IMR-90 (cell line): Measurements from ENCODE around the gene RBBP4. TPM values are rescaled to one million over a fixed set of nuclear protein-coding genes. Genes with fewer than 3 reads are reported as not detected.

ENCODE experiments used
- ATAC-seq: fragments of 200-7000 bp; cut with Tn5 transposase; 2 replicates; pipeline ENCODE4 v1.9.1; 2020; ENCODE audit warnings: low read depth, mild to moderate bottlenecking, moderate library complexity
- BruUV-seq: library from RNA; stranded (reverse); fragments of 400-500 nt; replicated peaks from 2 replicates; lab custom pipeline; 2021; lab: Mats Ljungman, UMichigan
- CTCF ChIA-PET: fragments of 300-600 bp; formaldehyde crosslinking; extraction: SDS; loops from one replicate; lab custom pipeline; 2021; ENCODE audit warnings: antibody characterized with exemption; lab: Yijun Ruan, JAX
- POLR2A ChIA-PET: fragments of 300-600 bp; sonication (Branson Sonifier 250); formaldehyde crosslinking; loops from one replicate; lab custom pipeline; 2022; ENCODE audit warnings: antibody characterized with exemption; ENCODE audit not compliant: unreplicated experiment; lab: Charles Lee
- DNase-seq: peaks from one replicate; pipeline ENCODE4 v3.0.0; 2013
- H2AFZ ChIP-seq: replicated peaks from 2 replicates; pipeline ENCODE3; 2013; ENCODE audit warnings: low read length, mild to moderate bottlenecking; ENCODE audit not compliant: poor library complexity
- H2AK5ac ChIP-seq: 2 replicates; pipeline ENCODE4 v1.6.1; 2013; ENCODE audit warnings: low read depth, low read length, inconsistent platforms
- H2AK9ac ChIP-seq: replicated peaks from 2 replicates; pipeline ENCODE3; 2013; ENCODE audit warnings: mild to moderate bottlenecking, low read depth, low read length, moderate library complexity; ENCODE audit not compliant: poor library complexity
- H2BK120ac ChIP-seq: 2 replicates; pipeline ENCODE4 v1.6.1; 2013; ENCODE audit warnings: low read depth, low read length, inconsistent platforms
- H2BK15ac ChIP-seq: 3 replicates; pipeline ENCODE4 v1.6.1; 2013; ENCODE audit warnings: low read depth, low read length, inconsistent platforms
- H2BK20ac ChIP-seq: 2 replicates; pipeline ENCODE4 v1.6.1; 2013; ENCODE audit warnings: low read depth, mild to moderate bottlenecking, inconsistent platforms, low read length, moderate library complexity
- H2BK5ac ChIP-seq: 2 replicates; pipeline ENCODE4 v1.6.1; 2013; ENCODE audit warnings: mild to moderate bottlenecking, low read depth, low read length, inconsistent platforms; ENCODE audit not compliant: poor library complexity, severe bottlenecking
- H3K14ac ChIP-seq: replicated peaks from 2 replicates; pipeline ENCODE4 v1.6.1; 2013; ENCODE audit warnings: low read depth, low read length, inconsistent platforms
- H3K18ac ChIP-seq: 2 replicates; pipeline ENCODE4 v1.6.1; 2013; ENCODE audit warnings: low read depth, low read length, control low read depth
- H3K23ac ChIP-seq: 2 replicates; pipeline ENCODE4 v1.6.1; 2013; ENCODE audit warnings: low read depth, low read length, inconsistent platforms
- H3K27ac ChIP-seq: 2 replicates; pipeline ENCODE4 v1.5.1; 2013; ENCODE audit warnings: mild to moderate bottlenecking, control low read depth, low read length; ENCODE audit not compliant: insufficient read depth
- H3K27me3 ChIP-seq: 2 replicates; pipeline ENCODE4 v1.6.1; 2013; ENCODE audit warnings: low read length; ENCODE audit not compliant: control insufficient read depth, insufficient read depth
- H3K36me3 ChIP-seq: 2 replicates; pipeline ENCODE4 v1.6.1; 2013; ENCODE audit warnings: low read length, mixed read lengths; ENCODE audit not compliant: control insufficient read depth, insufficient read depth
- H3K4ac ChIP-seq: 2 replicates; pipeline ENCODE4 v1.6.1; 2013; ENCODE audit warnings: low read depth, low read length, inconsistent platforms
- H3K4me1 ChIP-seq: 2 replicates; pipeline ENCODE4 v1.6.1; 2013; ENCODE audit warnings: low read length, mixed read lengths; ENCODE audit not compliant: control insufficient read depth, insufficient read depth
- H3K4me2 ChIP-seq: 2 replicates; pipeline ENCODE4 v1.6.1; 2013; ENCODE audit warnings: low read depth, mild to moderate bottlenecking, control low read depth, low read length, moderate library complexity
- H3K4me3 ChIP-seq: 2 replicates; pipeline ENCODE4 v1.5.1; 2013; ENCODE audit warnings: low read depth, mild to moderate bottlenecking, control low read depth, low read length, moderate library complexity; ENCODE audit not compliant: insufficient read depth
- H3K56ac ChIP-seq: 2 replicates; pipeline ENCODE4 v1.6.1; 2013; ENCODE audit warnings: low read length, inconsistent platforms; ENCODE audit not compliant: insufficient read depth; ENCODE audit errors: extremely low read depth
- H3K79me1 ChIP-seq, 2 experiments: 2 replicates each; pipeline ENCODE4 v1.6.1; 2013; ENCODE audit warnings: low read length in 2 of 2, inconsistent platforms in 1 of 2, low read depth in 1 of 2
- H3K9ac ChIP-seq: 2 replicates; pipeline ENCODE4 v1.6.1; 2013; ENCODE audit warnings: low read depth, low read length, control low read depth
- H3K9me1 ChIP-seq: 2 replicates; pipeline ENCODE4 v1.6.1; 2013; ENCODE audit warnings: low read length, inconsistent platforms; ENCODE audit not compliant: insufficient read depth
- H3K9me3 ChIP-seq: 2 replicates; pipeline ENCODE4 v1.6.1; 2013; ENCODE audit warnings: low read length; ENCODE audit not compliant: control insufficient read depth, insufficient read depth
- H4K20me1 ChIP-seq: 2 replicates; pipeline ENCODE4 v1.6.1; 2013; ENCODE audit warnings: low read length, inconsistent platforms; ENCODE audit not compliant: insufficient read depth
- H4K5ac ChIP-seq: 2 replicates; pipeline ENCODE4 v1.6.1; 2013; ENCODE audit warnings: mild to moderate bottlenecking, low read depth, low read length, control low read depth
- H4K8ac ChIP-seq, 2 experiments: 2 replicates each; pipeline ENCODE4 v1.6.1; 2013; ENCODE audit warnings: low read depth in 2 of 2, low read length in 2 of 2, control low read depth in 1 of 2, inconsistent platforms in 1 of 2
- H4K91ac ChIP-seq: 2 replicates; pipeline ENCODE4 v1.6.1; 2013; ENCODE audit warnings: low read depth, low read length, inconsistent platforms; ENCODE audit not compliant: insufficient read depth
- BHLHE40 ChIP-seq: fragments of 150-350 bp; IDR thresholded peaks from 2 replicates; pipeline ENCODE4 v1.6.1; 2016; ENCODE audit warnings: mild to moderate bottlenecking, low read depth, low read length
- CHD1 ChIP-seq: IDR thresholded peaks from 2 replicates; pipeline ENCODE4 v1.6.1; 2012; ENCODE audit warnings: low read depth, low read length, improper control_type of control experiment
- CTCF ChIP-seq: conservative IDR thresholded peaks from 2 replicates; pipeline ENCODE4 v1.5.1; 2012; ENCODE audit warnings: mild to moderate bottlenecking, low read depth, low read length, improper control_type of control experiment
- ELK1 ChIP-seq: fragments of 150-350 bp; IDR thresholded peaks from 2 replicates; pipeline ENCODE4 v1.6.1; 2016; ENCODE audit warnings: low read depth, mild to moderate bottlenecking, low read length, moderate library complexity, borderline replicate concordance
- MAZ ChIP-seq: IDR thresholded peaks from 2 replicates; pipeline ENCODE4 v1.6.1; 2012; ENCODE audit warnings: low read depth, mild to moderate bottlenecking, low read length, improper control_type of control experiment, moderate library complexity, borderline replicate concordance
- NFE2L2 ChIP-seq: fragments of 150-350 bp; IDR thresholded peaks from 2 replicates; pipeline ENCODE4 v1.6.1; 2016; ENCODE audit warnings: low read depth, mild to moderate bottlenecking, low read length
- RAD21 ChIP-seq: IDR thresholded peaks from 2 replicates; pipeline ENCODE4 v1.6.1; 2012; ENCODE audit warnings: low read length, improper control_type of control experiment
- RFX5 ChIP-seq: IDR thresholded peaks from 2 replicates; pipeline ENCODE4 v1.8.0; 2012; ENCODE audit warnings: low read depth, mild to moderate bottlenecking, low read length, moderate library complexity
- SMC3 ChIP-seq: fragments of 150-350 bp; IDR thresholded peaks from 2 replicates; pipeline ENCODE4 v1.6.1; 2016; ENCODE audit warnings: low read depth, mild to moderate bottlenecking, antibody characterized with exemption, low read length, moderate library complexity
- WGBS, 2 experiments: methylation state at CpG; one replicate each; pipeline versions ENCODE4 v1.1.5 to v1.1.7; 2013; ENCODE audit warnings: missing lambda C conversion rate in 2 of 2; ENCODE audit not compliant: insufficient read length in 1 of 2; ENCODE audit errors: extremely low coverage in 2 of 2; 5-methylcytosine and 5-hydroxymethylcytosine counted together
- dilution Hi-C: fragments of 300-500 bp; cut with HindIII; formaldehyde crosslinking; loops from one replicate; pipeline ENCODE4 v1.14.3; 2018; ENCODE audit warnings: low sequenced_read_pairs; ENCODE audit not compliant: unreplicated experiment
- in situ Hi-C: fragments of 300-500 bp; cut with MboI; formaldehyde crosslinking; loops from 3 replicates; pipeline ENCODE4 v1.14.3; 2019; ENCODE audit warnings: low sequenced_read_pairs, inconsistent platforms, mixed read lengths
- intact Hi-C: fragments of 100-400 bp; cut with micrococcal nuclease; formaldehyde crosslinking; loops from 2 replicates; pipeline ENCODE4 v1.10.0; 2022
- polyA plus RNA-seq, 3 experiments: library from polyadenylated mRNA; depleted of rRNA; stranded (reverse); fragments of >200 nt; gene quantifications; 2 replicates each; pipeline ENCODE4 v1.2.3, GENCODE V29; 2012; ENCODE audit warnings: low replicate concordance in 1 of 3
- total RNA-seq: library from RNA; depleted of rRNA; stranded (reverse); fragments of >200 nt; gene quantifications from 2 replicates; pipeline ENCODE4 v1.2.3, GENCODE V29; 2012

Gene RBBP4
- total and polyA plus RNA-seq, 2 of the 4 experiments (the other 2 are of a cell fraction), result 82.9 to 161 TPM

- Histone ChIP-seq H2BK5ac (no peak overlapping the region), H3K9ac (no peak overlapping the region), H3K56ac (no peak overlapping the region), H2BK20ac (no peak overlapping the region), H3K79me1 (no peaks in the 10 kb centered on the region), H3K18ac (no peak overlapping the region), H3K4me2 (no peak overlapping the region), H3K4me3 (no peak overlapping the region), H4K8ac (no peak overlapping the region), H2AK9ac (no peak overlapping the region), H2BK120ac (no peak overlapping the region), H4K20me1 (no peaks in the 10 kb centered on the region), H4K91ac (no peak overlapping the region), H3K9me1 (no peaks in the 10 kb centered on the region), H3K4me1 (peaks cover 4% of the 10 kb centered on the region), H2AK5ac (no peak overlapping the region), H3K4ac (no peak overlapping the region), H2AFZ (no peak overlapping the region), H2BK15ac (no peak overlapping the region), H3K14ac (no peak overlapping the region), H3K23ac (no peak overlapping the region), H3K27ac (no peak overlapping the region), H3K36me3 (no peaks in the 10 kb centered on the region), H3K9me3 (no peaks in the 10 kb centered on the region), H4K5ac (no peak overlapping the region), H3K27me3 (no peaks in the 10 kb centered on the region)
- no CpG with 5 or more reads among the region's 4 CpGs for WGBS, 2 experiments
- DNase-seq (no peak), ATAC-seq (no peak)
- CTCF ChIA-PET, result interaction anchor here (3.9 kb wide), 1 partner anchor 59 kb away, joined by 52 read pairs; no protein-coding TSS in a partner anchor
- intact Hi-C loops (no loop called here), in situ Hi-C loops (no loop called here), dilution Hi-C loops (no loop called here)
- POLR2A ChIA-PET, result no interaction called here
- no TSS peak for BruUV-seq
- TF ChIP-seq CHD1, result no peak
- no peak for TF ChIP-seq SMC3
- TF ChIP-seq CTCF, result no peak
- TF ChIP-seq RAD21, result no peak
- TF ChIP-seq MAZ, result no peak
- TF ChIP-seq ELK1, result no peak
- TF ChIP-seq RFX5, result no peak
- TF ChIP-seq BHLHE40, result no peak
- no peak for TF ChIP-seq NFE2L2
These were observed 63.3 kb downstream of the RBBP4 start for GRCh38 chr1:32714277-32714676.
